Jurkat, Clone E6-1 (cell line): ENCODE data around the gene GALNTL6.
"Not testable (repeated sequence)": the region's sequence is repeated elsewhere in the genome, so short reads cannot be mapped to it uniquely, and the experiment has no call there.

ENCODE experiments used
- DNase-seq: peaks from one replicate; pipeline ENCODE4 v3.0.0-alpha.2; 2011; ENCODE audit warnings: low read depth, low spot score
- H3K4me3 ChIP-seq: 2 replicates; pipeline ENCODE4 v1.5.1; 2011; ENCODE audit warnings: mild to moderate bottlenecking, low read length, control low read depth, moderate library complexity

GALNTL6 gene

GRCh38 chr4:172997856-172998255, 1184.7 kb downstream of the GALNTL6 start:
- H3K4me3 ChIP-seq: no peak overlapping the region
- no peak for DNase-seq

GRCh38 chr4:172998527-172999469, 1185.6 kb downstream of the GALNTL6 start:
- no peak overlapping the region for H3K4me3 ChIP-seq
- DNase-seq: no peak

GRCh38 chr4:173001571-173001970, 1188.4 kb downstream of the GALNTL6 start:
- no peak for DNase-seq
- no peak overlapping the region for H3K4me3 ChIP-seq

- H3K4me3 ChIP-seq: no peak overlapping the region
- DNase-seq: no peak
Observed at GRCh38 chr4:173002830-173003561, 1189.8 kb downstream of the GALNTL6 start.

GRCh38 chr4:173005912-173006633, 1192.9 kb downstream of the GALNTL6 start:
- DNase-seq: no peak
- H3K4me3 ChIP-seq: no peak overlapping the region

GRCh38 chr4:173008436-173008835, 1195.2 kb downstream of the GALNTL6 start:
- no peak overlapping the region for H3K4me3 ChIP-seq
- DNase-seq: no peak

- no peak overlapping the region for H3K4me3 ChIP-seq
- DNase-seq: no peak
Observed at GRCh38 chr4:173009129-173009823, 1196.1 kb downstream of the GALNTL6 start.

- H3K4me3 ChIP-seq: no peak overlapping the region
- no peak for DNase-seq
Observed at GRCh38 chr4:173012608-173013007, 1199.4 kb downstream of the GALNTL6 start.

- H3K4me3 ChIP-seq: no peak overlapping the region
- peak; percentile 54 for DNase-seq
Observed at GRCh38 chr4:173013232-173013930, 1200.2 kb downstream of the GALNTL6 start.

- no peak overlapping the region for H3K4me3 ChIP-seq
- DNase-seq: no peak
Observed at GRCh38 chr4:173014113-173014558, 1200.9 kb downstream of the GALNTL6 start.

- no peak overlapping the region for H3K4me3 ChIP-seq
- DNase-seq: no peak
Observed at GRCh38 chr4:173014836-173015235, 1201.6 kb downstream of the GALNTL6 start.

GRCh38 chr4:173017802-173018201, 1204.6 kb downstream of the GALNTL6 start:
- no peak overlapping the region for H3K4me3 ChIP-seq
- no peak for DNase-seq

GRCh38 chr4:173018446-173018845, 1205.2 kb downstream of the GALNTL6 start:
- H3K4me3 ChIP-seq: no peak overlapping the region
- no peak for DNase-seq

- no peak for DNase-seq
- no peak overlapping the region for H3K4me3 ChIP-seq
Observed at GRCh38 chr4:173019664-173020063, 1206.5 kb downstream of the GALNTL6 start.

- not testable (repeated sequence) for DNase-seq, H3K4me3 ChIP-seq
Observed at GRCh38 chr4:173021746-173022573, 1208.8 kb downstream of the GALNTL6 start.

- no peak for DNase-seq
- no peak overlapping the region for H3K4me3 ChIP-seq
Observed at GRCh38 chr4:173024203-173024602, 1211.0 kb downstream of the GALNTL6 start.

GRCh38 chr4:173025131-173025530, 1211.9 kb downstream of the GALNTL6 start:
- no peak overlapping the region for H3K4me3 ChIP-seq
- DNase-seq: peak; percentile 71

GRCh38 chr4:173037242-173037641, 1224.0 kb downstream of the GALNTL6 start:
- DNase-seq: no peak
- no peak overlapping the region for H3K4me3 ChIP-seq
